Subcutaneous abdominal adipose tissue (tissue), 5 donors: ENCODE results near the gene MTHFS.
"Not testable (repeated sequence)": the region's sequence is repeated elsewhere in the genome, so short reads cannot be mapped to it uniquely, and the experiment has no call there.

Experiments used
- H3K27ac ChIP-seq: one replicate; pipeline ENCODE4 v1.7.0; 2013; ENCODE audit warnings: low read depth, mild to moderate bottlenecking, inconsistent platforms, low read length, moderate library complexity
- H3K27me3 ChIP-seq, 5 donors: one replicate each; pipeline ENCODE4 v1.7.0; 2013; ENCODE audit warnings: low read length in 5 of 5, inconsistent platforms in 1 of 5; ENCODE audit not compliant: control insufficient read depth in 5 of 5, insufficient read depth in 4 of 5
- H3K36me3 ChIP-seq, 5 donors: one replicate each; pipeline ENCODE4 v1.7.0; 2013; ENCODE audit warnings: low read length in 5 of 5; ENCODE audit not compliant: control insufficient read depth in 5 of 5, insufficient read depth in 5 of 5
- H3K4me1 ChIP-seq, 5 donors: one replicate each; pipeline ENCODE4 v1.7.0; 2013; ENCODE audit warnings: low read length in 5 of 5, mild to moderate bottlenecking in 3 of 5, moderate library complexity in 1 of 5; ENCODE audit not compliant: control insufficient read depth in 5 of 5, insufficient read depth in 5 of 5
- H3K4me3 ChIP-seq, 5 donors: one replicate each; pipeline ENCODE4 v1.7.0; 2013; ENCODE audit warnings: low read length in 5 of 5, low read depth in 1 of 5
- H3K9ac ChIP-seq, 5 donors: one replicate each; pipeline ENCODE4 v1.7.0; 2013; ENCODE audit warnings: low read length in 5 of 5, mild to moderate bottlenecking in 4 of 5, moderate library complexity in 3 of 5
- H3K9me3 ChIP-seq, 5 donors: one replicate each; pipeline ENCODE4 v1.7.0; 2013; ENCODE audit warnings: low read length in 5 of 5; ENCODE audit not compliant: control insufficient read depth in 5 of 5
- donor health status: healthy.
- donor health status: healthy.
- donor health status: healthy.
- donor health status: healthy.
- donor health status: healthy.

MTHFS gene

GRCh38 chr15:79916502-79917132 lies 19.8 kb upstream of the MTHFS start:
- H3K9ac ChIP-seq: no peak overlapping the region
- H3K27me3 ChIP-seq: no peaks in the 10 kb centered on the region
- H3K4me3 ChIP-seq: peak overlapping the region in 2 of 5 donors; percentile 15 to 44
- peaks cover 0 to 71% (median 66%) of the 10 kb centered on the region in 5 donors for H3K9me3 ChIP-seq
- H3K27ac ChIP-seq: no peak overlapping the region
- H3K36me3 ChIP-seq: peaks cover 0 to 9% (median 2%) of the 10 kb centered on the region in 5 donors
- H3K4me1 ChIP-seq: no peaks in the 10 kb centered on the region

- H3K9me3 ChIP-seq: peaks cover 0 to 68% (median 61%) of the 10 kb centered on the region in 5 donors
- not testable (repeated sequence) for H3K36me3 ChIP-seq, H3K27me3 ChIP-seq, H3K4me1 ChIP-seq, H3K4me3 ChIP-seq, H3K9ac ChIP-seq, H3K27ac ChIP-seq
Measured at GRCh38 chr15:79915776-79916501, 19.1 kb upstream of the MTHFS start.

GRCh38 chr15:79914728-79915127 lies 17.9 kb upstream of the MTHFS start:
- no peak overlapping the region for H3K4me3 ChIP-seq
- peaks cover 0 to 56% (median 50%) of the 10 kb centered on the region in 5 donors for H3K9me3 ChIP-seq
- no peaks in the 10 kb centered on the region for H3K4me1 ChIP-seq
- no peak overlapping the region for H3K9ac ChIP-seq
- H3K36me3 ChIP-seq: peaks cover 0 to 3% (median under 1%) of the 10 kb centered on the region in 5 donors
- H3K27me3 ChIP-seq: no peaks in the 10 kb centered on the region
- no peak overlapping the region for H3K27ac ChIP-seq

- H3K9me3 ChIP-seq, H3K9ac ChIP-seq, H3K27ac ChIP-seq, H3K4me1 ChIP-seq, H3K36me3 ChIP-seq, H3K27me3 ChIP-seq, H3K4me3 ChIP-seq: not testable (repeated sequence)
Measured at GRCh38 chr15:79909556-79910335, 12.9 kb upstream of the MTHFS start.

GRCh38 chr15:79904271-79904670 lies 7.5 kb upstream of the MTHFS start:
- Histone ChIP-seq H3K27ac (no peak overlapping the region), H3K9me3 (no peaks in the 10 kb centered on the region), H3K9ac (no peak overlapping the region), H3K27me3 (no peaks in the 10 kb centered on the region), H3K4me3 (no peak overlapping the region), H3K36me3 (no peaks in the 10 kb centered on the region), H3K4me1 (no peaks in the 10 kb centered on the region)

- Histone ChIP-seq H3K4me1 (peaks cover 0 to under 1% (median under 1%) of the 10 kb centered on the region in 5 donors), H3K36me3 (no peaks in the 10 kb centered on the region), H3K4me3 (no peak overlapping the region), H3K9me3 (no peaks in the 10 kb centered on the region), H3K27me3 (no peaks in the 10 kb centered on the region), H3K27ac (no peak overlapping the region), H3K9ac (no peak overlapping the region)
Measured at GRCh38 chr15:79903626-79904025, 6.8 kb upstream of the MTHFS start.

- Histone ChIP-seq H3K36me3 (no peaks in the 10 kb centered on the region), H3K4me1 (peaks cover 0 to 5% (median 5%) of the 10 kb centered on the region in 5 donors), H3K4me3 (no peak overlapping the region), H3K27me3 (no peaks in the 10 kb centered on the region), H3K27ac (no peak overlapping the region), H3K9me3 (no peaks in the 10 kb centered on the region), H3K9ac (no peak overlapping the region)
Measured at GRCh38 chr15:79903144-79903543, 6.3 kb upstream of the MTHFS start.

- H3K9me3 ChIP-seq: no peaks in the 10 kb centered on the region
- H3K36me3 ChIP-seq: no peaks in the 10 kb centered on the region
- H3K4me3 ChIP-seq: no peak overlapping the region
- no peaks in the 10 kb centered on the region for H3K27me3 ChIP-seq
- no peak overlapping the region for H3K27ac ChIP-seq
- H3K9ac ChIP-seq: no peak overlapping the region
- H3K4me1 ChIP-seq: peaks cover 3 to 17% (median 16%) of the 10 kb centered on the region in 5 donors
Measured at GRCh38 chr15:79901958-79902357, 5.1 kb upstream of the MTHFS start.

GRCh38 chr15:79900818-79901378 lies 4.1 kb upstream of the MTHFS start:
- not testable (repeated sequence) for H3K9me3 ChIP-seq, H3K9ac ChIP-seq, H3K4me3 ChIP-seq, H3K27me3 ChIP-seq, H3K27ac ChIP-seq, H3K36me3 ChIP-seq
- peaks cover 3 to 23% (median 16%) of the 10 kb centered on the region in 5 donors for H3K4me1 ChIP-seq

GRCh38 chr15:79900087-79900486 lies 3.3 kb upstream of the MTHFS start:
- Histone ChIP-seq H3K27ac (no peak overlapping the region), H3K4me3 (no peak overlapping the region), H3K27me3 (no peaks in the 10 kb centered on the region), H3K4me1 (peaks cover 3 to 27% (median 21%) of the 10 kb centered on the region in 5 donors), H3K9me3 (no peaks in the 10 kb centered on the region), H3K9ac (no peak overlapping the region), H3K36me3 (no peaks in the 10 kb centered on the region)
